HCT116 (cell line): ENCODE measurements around the gene PRR35. TPM values are rescaled to one million over a fixed set of nuclear protein-coding genes. Genes with fewer than 3 reads are reported as not detected.

Experiments used
- ATAC-seq: fragments of 200-7000 bp; cut with Tn5 transposase; 2 replicates; pipeline ENCODE4 v1.9.1; 2020; ENCODE audit warnings: mild to moderate bottlenecking, moderate library complexity
- BruUV-seq: library from RNA; stranded (reverse); fragments of 400-500 nt; replicated peaks from 2 replicates; lab custom pipeline; 2021; lab: Mats Ljungman, UMichigan
- CTCF ChIA-PET: fragments of 300-600 bp; sonication (Branson Sonifier 250); formaldehyde crosslinking; loops from one replicate; lab custom pipeline; 2021; ENCODE audit warnings: antibody characterized with exemption; lab: Charles Lee
- POLR2A ChIA-PET: fragments of 300-600, 350-600 bp; sonication (Branson Sonifier 250); formaldehyde crosslinking; loops from one replicate; lab custom pipeline; 2021; ENCODE audit warnings: antibody characterized with exemption; lab: Charles Lee
- RAD21 ChIA-PET, 2 experiments: fragments of 300-600 bp; sonication (Branson Sonifier 250); formaldehyde crosslinking; loops; one replicate each; lab custom pipeline; 2023; ENCODE audit warnings: low total read pairs in 2 of 2; ENCODE audit not compliant: uncharacterized antibody in 2 of 2, unreplicated experiment in 2 of 2, low non-redundant PET in 1 of 2; lab: Charles Lee
- DNase-seq: peaks from one replicate; pipeline ENCODE4 v3.0.0-alpha.2; 2010; ENCODE audit warnings: low read depth, low spot score
- H2AFZ ChIP-seq: fragments of 200-600 bp; shearing (Covaris generic), sonication (generic); 2 replicates; pipeline ENCODE4 v1.6.1; 2017; ENCODE audit warnings: low read depth, mixed run types, mixed read lengths, antibody characterized with exemption, low read length; ENCODE audit not compliant: poor library complexity, severe bottlenecking
- H3K27ac ChIP-seq: 2 replicates; pipeline ENCODE4 v1.5.1; 2012; ENCODE audit warnings: low read depth, low read length
- H3K27me3 ChIP-seq: fragments of 200-600 bp; sonication (generic); 2 replicates; pipeline ENCODE4 v1.6.1; 2016; ENCODE audit warnings: mixed run types, low read length, mixed read lengths; ENCODE audit not compliant: insufficient read depth
- H3K36me3 ChIP-seq, 2 experiments: fragments of 200-500 bp in 1 of 2; fragments of 200-600 bp in 1 of 2; sonication (Bioruptor generic) in 1 of 2; sonication (generic) in 1 of 2; 2 replicates each; pipeline versions ENCODE4 v1.5.1 to v1.6.1; 2014 to 2016; ENCODE audit warnings: low read length in 2 of 2, inconsistent platforms in 1 of 2, mixed read lengths in 1 of 2, mixed run types in 1 of 2; ENCODE audit not compliant: insufficient read depth in 2 of 2, control insufficient read depth in 1 of 2
- H3K4me1 ChIP-seq, 2 experiments: fragments of 200-600 bp in 1 of 2; sonication (generic) in 1 of 2; 2 replicates each; pipeline versions ENCODE4 v1.5.1 to v1.6.1; 2012 to 2017; ENCODE audit warnings: low read length in 2 of 2, inconsistent platforms in 1 of 2, mild to moderate bottlenecking in 1 of 2, mixed read lengths in 1 of 2, mixed run types in 1 of 2, moderate library complexity in 1 of 2; ENCODE audit not compliant: insufficient read depth in 2 of 2, control insufficient read depth in 1 of 2
- H3K4me2 ChIP-seq: fragments of 200-600 bp; sonication (generic); 2 replicates; pipeline ENCODE4 v1.6.1; 2017; ENCODE audit warnings: mixed run types, low read length, mixed read lengths
- H3K4me3 ChIP-seq, 2 experiments: fragments of 200-600 bp in 1 of 2; sonication (generic) in 1 of 2; replicated peaks in 1 of 2; 2 replicates each; pipeline ENCODE4 v1.5.1; 2011 to 2016; ENCODE audit warnings: low read length in 2 of 2, control low read depth in 1 of 2, low read depth in 1 of 2, mild to moderate bottlenecking in 1 of 2, mixed read lengths in 1 of 2, mixed run types in 1 of 2
- H3K79me2 ChIP-seq: fragments of 200-600 bp; sonication (generic); 2 replicates; pipeline ENCODE4 v1.6.1; 2017; ENCODE audit warnings: mild to moderate bottlenecking, mixed run types, low read length, moderate library complexity, mixed read lengths; ENCODE audit not compliant: insufficient read depth
- H3K9ac ChIP-seq: fragments of 200-600 bp; sonication (generic); 2 replicates; pipeline ENCODE4 v1.6.1; 2016; ENCODE audit warnings: low read length, mixed read lengths
- H3K9me2 ChIP-seq: fragments of 200-600 bp; sonication (generic), shearing (Covaris generic); 2 replicates; pipeline ENCODE4 v1.6.1; 2017; ENCODE audit warnings: mixed run types, mild to moderate bottlenecking, moderate library complexity; ENCODE audit not compliant: insufficient read depth
- H3K9me3 ChIP-seq, 2 experiments: fragments of 200-500 bp in 1 of 2; fragments of 200-600 bp in 1 of 2; sonication (Bioruptor generic) in 1 of 2; sonication (generic) in 1 of 2; 2 replicates each; pipeline ENCODE4 v1.6.1; 2014 to 2017; ENCODE audit warnings: low read length in 2 of 2, mixed read lengths in 2 of 2, inconsistent platforms in 1 of 2, low read depth in 1 of 2, mild to moderate bottlenecking in 1 of 2, mixed run types in 1 of 2, moderate library complexity in 1 of 2; ENCODE audit not compliant: control insufficient read depth in 1 of 2, insufficient read depth in 1 of 2
- H4K20me1 ChIP-seq: fragments of 200-600 bp; sonication (generic), shearing (Covaris generic); 2 replicates; pipeline ENCODE4 v1.6.1; 2017; ENCODE audit warnings: mixed run types, mild to moderate bottlenecking, moderate library complexity; ENCODE audit not compliant: insufficient read depth
- CEBPB ChIP-seq: IDR thresholded peaks from 2 replicates; pipeline ENCODE4 v1.6.1; 2012; ENCODE audit warnings: low read depth
- EGR1 ChIP-seq: IDR thresholded peaks from 2 replicates; pipeline ENCODE4 v1.6.1; 2012; ENCODE audit warnings: low read depth
- ELF1 ChIP-seq: IDR thresholded peaks from 2 replicates; pipeline ENCODE4 v1.6.1; 2012; ENCODE audit warnings: low read depth, borderline replicate concordance
- EZH2phosphoT487 ChIP-seq: fragments of 200-600 bp; IDR thresholded peaks from 2 replicates; pipeline ENCODE4 v1.6.1; 2018; ENCODE audit warnings: antibody characterized with exemption, borderline replicate concordance
- JUND ChIP-seq: IDR thresholded peaks from 2 replicates; pipeline ENCODE4 v1.6.1; 2012
- POLR2A ChIP-seq: IDR thresholded peaks from 2 replicates; pipeline ENCODE4 v1.7.0; 2011; ENCODE audit warnings: borderline replicate concordance; ENCODE audit not compliant: insufficient read depth, insufficient read length; ENCODE audit errors: extremely low read depth
- REST ChIP-seq: IDR thresholded peaks from 2 replicates; pipeline ENCODE4 v1.6.1; 2012; ENCODE audit warnings: low read depth
- SRF ChIP-seq: IDR thresholded peaks from 2 replicates; pipeline ENCODE4 v1.6.1; 2012; ENCODE audit warnings: low read depth
- TCF7L2 ChIP-seq: IDR thresholded peaks from 2 replicates; pipeline ENCODE4 v1.7.0; 2011; ENCODE audit warnings: borderline replicate concordance, inconsistent platforms; ENCODE audit not compliant: insufficient read depth, insufficient read length; ENCODE audit errors: extremely low read depth
- YY1 ChIP-seq: IDR thresholded peaks from 2 replicates; pipeline ENCODE4 v1.6.1; 2011; ENCODE audit warnings: low read length, low read depth, moderate library complexity, mild to moderate bottlenecking; ENCODE audit not compliant: insufficient replicate concordance; ENCODE audit errors: extremely low read depth
- ZFX ChIP-seq: fragments of 450-650 bp; IDR thresholded peaks from 2 replicates; pipeline ENCODE4 v1.6.1; 2017
- ZNF274 ChIP-seq: fragments of 200-500 bp; sonication (Bioruptor generic); IDR thresholded peaks from 2 replicates; pipeline ENCODE4 v1.6.1; 2014; ENCODE audit warnings: mild to moderate bottlenecking, low read depth, low read length, inconsistent platforms
- intact Hi-C: fragments of 100-400 bp; cut with micrococcal nuclease; formaldehyde crosslinking; loops from 2 replicates; pipeline ENCODE4 v1.10.0; 2022
- total RNA-seq: library from RNA; stranded (reverse); gene quantifications from one replicate; pipeline ENCODE4 v1.2.1, GENCODE V29; 2021; ENCODE audit not compliant: unreplicated experiment
- TF ChIP-seq, protein P1 (sequence below): IDR thresholded peaks from 2 replicates; pipeline ENCODE4 v1.6.1; 2012
- TF ChIP-seq, protein P2 (sequence below): IDR thresholded peaks from 2 replicates; pipeline ENCODE4 v1.6.1; 2012

PRR35 gene
- total RNA-seq, 1 experiment from 2014 or later = not detected

- no peak overlapping the region for H3K27ac ChIP-seq
- intact Hi-C loops = no loop called here
- CTCF ChIA-PET = no interaction called here
- RAD21 ChIA-PET = no interaction called here
- POLR2A ChIA-PET = no interaction called here
- H3K27me3 ChIP-seq = no peaks in the 10 kb centered on the region
- H3K9me3 ChIP-seq = no peaks in the 10 kb centered on the region
- H3K36me3 ChIP-seq = no peaks in the 10 kb centered on the region; a peak in 1 of 4 replicates
- H3K4me1 ChIP-seq = peaks cover 0 to 1% of the 10 kb centered on the region in 2 experiments; a peak in 1 of 4 replicates
- H3K4me2 ChIP-seq = no peak overlapping the region
- ATAC-seq (no peak), DNase-seq (no peak)
- no peak overlapping the region for H3K9ac ChIP-seq
- H3K9me2 ChIP-seq = no peaks in the 10 kb centered on the region
- TF ChIP-seq JUND = no peak
- TF ChIP-seq, protein P1, sequence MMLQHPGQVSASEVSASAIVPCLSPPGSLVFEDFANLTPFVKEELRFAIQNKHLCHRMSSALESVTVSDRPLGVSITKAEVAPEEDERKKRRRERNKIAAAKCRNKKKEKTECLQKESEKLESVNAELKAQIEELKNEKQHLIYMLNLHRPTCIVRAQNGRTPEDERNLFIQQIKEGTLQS = no peak
- TF ChIP-seq ELF1 = no peak
- TF ChIP-seq ZFX = no peak
- no peak for TF ChIP-seq POLR2A
- H4K20me1 ChIP-seq = no peaks in the 10 kb centered on the region
- BruUV-seq = no TSS peak
- H3K4me3 ChIP-seq = no peak overlapping the region
- no peak overlapping the region for H2AFZ ChIP-seq
- H3K79me2 ChIP-seq = no peaks in the 10 kb centered on the region
Measured at GRCh38 chr16:519425-519824, 40.8 kb upstream of the PRR35 start.

DNA sequence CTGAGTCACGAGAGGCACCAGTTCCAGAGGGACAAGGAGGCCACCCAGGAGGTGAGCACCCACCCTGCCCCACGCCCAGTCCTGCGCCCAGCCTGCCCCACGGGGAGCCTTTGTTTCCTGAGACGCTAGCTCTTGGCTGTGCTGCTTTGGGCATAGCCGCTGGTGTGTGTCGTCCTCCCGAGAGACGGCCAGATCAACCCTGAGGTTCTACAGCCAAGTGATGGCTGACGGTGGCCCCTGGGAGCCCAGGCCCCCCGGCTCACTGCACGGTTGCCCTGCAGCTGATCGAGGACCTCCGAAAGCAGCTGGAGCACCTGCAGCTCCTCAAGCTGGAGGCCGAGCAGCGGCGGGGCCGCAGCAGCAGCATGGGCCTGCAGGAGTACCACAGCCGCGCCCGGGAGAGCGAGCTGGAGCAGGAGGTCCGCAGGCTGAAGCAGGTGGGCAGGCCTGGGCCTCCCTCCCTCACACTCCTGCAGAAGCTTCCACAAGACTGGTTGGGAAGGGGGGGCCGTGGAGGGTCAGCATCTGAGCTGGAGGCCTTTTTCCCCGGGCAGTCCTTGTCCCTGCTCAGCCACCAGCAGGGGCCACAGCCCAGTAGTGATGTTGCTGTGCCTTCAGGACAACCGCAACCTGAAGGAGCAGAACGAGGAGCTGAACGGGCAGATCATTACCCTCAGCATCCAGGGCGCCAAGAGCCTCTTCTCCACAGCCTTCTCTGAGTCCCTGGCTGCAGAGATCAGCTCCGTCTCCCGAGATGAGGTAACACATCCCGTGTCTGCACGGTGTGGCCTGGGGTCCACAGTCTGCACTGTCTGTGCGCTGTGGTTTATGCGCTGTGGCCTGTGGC is 40.1 kb upstream of the PRR35 start:
- no peak for ATAC-seq
- Histone ChIP-seq H3K27me3 (no peaks in the 10 kb centered on the region), H3K4me1 (peaks cover 6 to 8% of the 10 kb centered on the region in 2 experiments), H3K27ac (no peak overlapping the region), H4K20me1 (no peaks in the 10 kb centered on the region), H3K79me2 (no peaks in the 10 kb centered on the region), H3K4me3 (no peak overlapping the region), H2AFZ (no peak overlapping the region), H3K9me3 (no peaks in the 10 kb centered on the region), H3K9ac (no peak overlapping the region), H3K36me3 (no peaks in the 10 kb centered on the region; a peak in 1 of 4 replicates), H3K4me2 (no peak overlapping the region), H3K9me2 (no peaks in the 10 kb centered on the region)
- BruUV-seq = no TSS peak
- TF ChIP-seq CEBPB = no peak
- TF ChIP-seq, protein P2, sequence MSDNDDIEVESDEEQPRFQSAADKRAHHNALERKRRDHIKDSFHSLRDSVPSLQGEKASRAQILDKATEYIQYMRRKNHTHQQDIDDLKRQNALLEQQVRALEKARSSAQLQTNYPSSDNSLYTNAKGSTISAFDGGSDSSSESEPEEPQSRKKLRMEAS = no peak
- no peak for TF ChIP-seq EZH2phosphoT487
- no peak for TF ChIP-seq EGR1
- no peak for TF ChIP-seq REST
- TF ChIP-seq YY1 = no peak
- no peak for TF ChIP-seq ZNF274
- TF ChIP-seq SRF = no peak
- no peak for TF ChIP-seq TCF7L2
- TF ChIP-seq JUND = no peak
- RAD21 ChIA-PET = no interaction called here
- intact Hi-C loops = no loop called here
- DNase-seq = no peak
- POLR2A ChIA-PET = no interaction called here
- CTCF ChIA-PET = no interaction called here
